GM12878 (cell line): ENCODE data around the gene MFAP1. TPM values are rescaled to one million over a fixed set of nuclear protein-coding genes. Genes with fewer than 3 reads are reported as not detected.
A peak's percentile ranks its signal among the peaks of the same experiment; 100 is the strongest.

ENCODE experiments used
- ATF7 ChIP-seq: fragments of 450-650 bp; IDR thresholded peaks from 2 replicates; pipeline ENCODE4 v1.6.1; 2016; ENCODE audit warnings: low read depth, mild to moderate bottlenecking
- BRCA1 ChIP-seq: IDR thresholded peaks from 2 replicates; pipeline ENCODE4 v1.6.1; 2011; ENCODE audit warnings: low read depth, low read length, improper control_type of control experiment
- EP300 ChIP-seq, 2 experiments: fragments of 150-350 bp in 1 of 2; IDR thresholded peaks; 2 replicates each; pipeline ENCODE4 v1.6.1; 2011 to 2012; ENCODE audit warnings: low read depth in 2 of 2, low read length in 2 of 2, borderline replicate concordance in 1 of 2, improper control_type of control experiment in 1 of 2, inconsistent platforms in 1 of 2; ENCODE audit not compliant: control insufficient read depth in 1 of 2
- GABPA ChIP-seq: IDR thresholded peaks from 2 replicates; pipeline ENCODE4 v1.6.1; 2014; ENCODE audit warnings: antibody characterized with exemption, low read depth, mild to moderate bottlenecking, inconsistent platforms
- HDAC2 ChIP-seq: fragments of 200-600 bp; sonication (generic); IDR thresholded peaks from 2 replicates; pipeline ENCODE4 v1.6.1; 2017
- MEF2B ChIP-seq: fragments of 450-650 bp; IDR thresholded peaks from 2 replicates; pipeline ENCODE4 v1.6.1; 2018; ENCODE audit warnings: mild to moderate bottlenecking, moderate library complexity; ENCODE audit not compliant: partially characterized antibody, poor library complexity, severe bottlenecking
- NBN ChIP-seq: fragments of 450-650 bp; IDR thresholded peaks from 2 replicates; pipeline ENCODE4 v1.6.1; 2016
- NR2C1 ChIP-seq: fragments of 450-650 bp; IDR thresholded peaks from 2 replicates; pipeline ENCODE4 v1.6.1; 2017; ENCODE audit warnings: antibody characterized with exemption, mild to moderate bottlenecking, moderate library complexity
- POLR2A ChIP-seq: IDR thresholded peaks from 2 replicates; pipeline ENCODE4 v1.6.1; 2011; ENCODE audit warnings: low read depth, mild to moderate bottlenecking, low read length
- SMAD5 ChIP-seq: IDR thresholded peaks from 2 replicates; pipeline ENCODE4 v1.6.1; 2016; ENCODE audit warnings: antibody characterized with exemption, low read depth
- SUZ12 ChIP-seq: fragments of 200-600 bp; sonication (generic); IDR thresholded peaks from one replicate; pipeline ENCODE4 v1.6.1; 2018; ENCODE audit warnings: antibody characterized with exemption, mild to moderate bottlenecking; ENCODE audit not compliant: unreplicated experiment
- TARDBP ChIP-seq: IDR thresholded peaks from 2 replicates; pipeline ENCODE4 v1.6.1; 2016; ENCODE audit warnings: borderline replicate concordance
- TBL1XR1 ChIP-seq: IDR thresholded peaks from 2 replicates; pipeline ENCODE4 v1.6.1; 2012; ENCODE audit warnings: low read depth, low read length, improper control_type of control experiment
- ZNF207 ChIP-seq: fragments of 450-650 bp; IDR thresholded peaks from 2 replicates; pipeline ENCODE4 v1.6.1; 2014; ENCODE audit warnings: antibody characterized with exemption, mild to moderate bottlenecking, borderline replicate concordance
- ZZZ3 ChIP-seq: IDR thresholded peaks from 2 replicates; pipeline ENCODE4 v1.6.1; 2011; ENCODE audit warnings: low read depth; ENCODE audit not compliant: control insufficient read depth, insufficient read length
- polyA plus RNA-seq, 11 experiments: library from polyadenylated mRNA; depleted of rRNA in 4 of 11; unstranded in 6 of 11; stranded (reverse) in 5 of 11; fragments of >200 nt; fragmentation: Nextera tagmentation in 4 of 11; fragmentation: Illumina TruSeq in 1 of 11; extraction: Ambion mirVana in 4 of 11; extraction: Trizol in 1 of 11; gene quantifications; 1 replicate in 1 of 11; 2 replicates in 10 of 11; pipeline versions ENCODE4 v1.2.1 to v1.2.3, GENCODE V29; 2011 to 2016; ENCODE audit warnings: inconsistent platforms in 2 of 11, missing spikeins in 2 of 11, low read depth in 1 of 11
- total RNA-seq, 4 experiments: library from RNA; depleted of rRNA in 3 of 4; stranded (reverse); fragments of >200 nt in 3 of 4; fragmentation: Illumina TruSeq in 1 of 4; extraction: Trizol in 1 of 4; gene quantifications; 2 replicates each; pipeline versions ENCODE4 v1.2.1 to v1.2.3, GENCODE V29; 2013 to 2021
- TF ChIP-seq, protein P1 (sequence below): IDR thresholded peaks from 2 replicates; pipeline ENCODE4 v1.6.1; 2012; ENCODE audit warnings: low read depth, low read length, improper control_type of control experiment
- TF ChIP-seq, protein P2 (sequence below): IDR thresholded peaks from 2 replicates; pipeline ENCODE4 v1.6.1; 2011; ENCODE audit warnings: low read depth, mild to moderate bottlenecking, low read length, moderate library complexity, borderline replicate concordance; ENCODE audit errors: extremely low read depth
- TF ChIP-seq, protein P3 (sequence below): IDR thresholded peaks from 2 replicates; pipeline ENCODE4 v1.6.1; 2011; ENCODE audit warnings: borderline replicate concordance, low read depth, mild to moderate bottlenecking, moderate library complexity, low read length; ENCODE audit not compliant: insufficient read depth, poor library complexity, severe bottlenecking
- TF ChIP-seq, protein P4 (sequence below): IDR thresholded peaks from 2 replicates; pipeline ENCODE4 v1.6.1; 2011; ENCODE audit warnings: low read depth, low read length, improper control_type of control experiment, borderline replicate concordance
- TF ChIP-seq, protein P5 (sequence below): fragments of 450-650 bp; IDR thresholded peaks from 2 replicates; pipeline ENCODE4 v1.6.1; 2017; ENCODE audit warnings: borderline replicate concordance
- TF ChIP-seq, protein P6 (sequence below): IDR thresholded peaks from 2 replicates; pipeline ENCODE4 v1.6.1; 2011; ENCODE audit warnings: mild to moderate bottlenecking, low read depth, low read length, moderate library complexity; ENCODE audit not compliant: insufficient replicate concordance

The MFAP1 gene
- total and polyA plus RNA-seq, 10 of the 15 experiments (the other 5 are each of a cell fraction or from before 2014, with no cell fraction given): 24.5 to 67.3 (median 47.4) TPM

DNA sequence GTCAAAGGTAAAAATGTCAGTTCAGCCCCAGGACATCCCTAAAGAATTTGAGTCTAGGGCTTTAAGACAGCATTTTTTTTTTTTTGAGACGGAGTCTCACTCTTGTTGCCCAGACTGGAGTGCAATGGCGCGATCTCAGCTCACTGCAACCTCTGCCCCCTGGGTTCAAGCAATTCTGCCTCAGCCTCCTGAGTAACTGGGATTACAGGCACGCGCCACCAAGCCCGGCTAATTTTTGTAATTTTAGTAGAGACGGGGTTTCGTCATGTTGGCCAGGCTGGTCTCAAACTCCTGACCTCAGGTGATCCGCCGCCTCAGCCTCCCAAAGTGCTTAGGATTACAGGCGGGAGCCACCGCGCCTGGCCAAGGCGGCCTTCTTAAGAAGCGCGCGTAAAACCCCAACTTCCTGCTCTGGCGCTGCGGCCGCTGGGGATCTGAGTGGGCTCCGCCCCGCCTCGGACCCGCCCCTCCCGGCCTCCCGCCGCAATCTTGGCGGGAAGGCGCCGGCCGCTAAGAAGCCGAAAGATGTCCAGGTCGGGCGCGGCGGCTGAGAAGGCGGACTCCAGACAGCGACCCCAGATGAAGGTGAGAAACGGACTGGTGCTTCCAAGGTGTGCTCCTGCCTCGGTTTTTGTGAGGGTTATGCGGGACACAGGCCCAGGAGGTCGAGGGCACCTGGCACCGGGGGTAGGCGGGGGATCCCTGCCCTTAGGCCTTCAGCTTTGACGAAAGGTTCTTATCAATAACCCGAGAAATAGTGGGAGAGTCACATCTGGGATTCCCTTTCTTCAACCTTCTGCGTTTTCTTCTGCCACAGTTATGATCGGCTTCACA lies 2.2 kb upstream of the MFAP1 start, which contains the start of gene WDR76 (continued):
- TF ChIP-seq MEF2B: no peak
- TF ChIP-seq TBL1XR1: no peak
- TF ChIP-seq, protein P1, sequence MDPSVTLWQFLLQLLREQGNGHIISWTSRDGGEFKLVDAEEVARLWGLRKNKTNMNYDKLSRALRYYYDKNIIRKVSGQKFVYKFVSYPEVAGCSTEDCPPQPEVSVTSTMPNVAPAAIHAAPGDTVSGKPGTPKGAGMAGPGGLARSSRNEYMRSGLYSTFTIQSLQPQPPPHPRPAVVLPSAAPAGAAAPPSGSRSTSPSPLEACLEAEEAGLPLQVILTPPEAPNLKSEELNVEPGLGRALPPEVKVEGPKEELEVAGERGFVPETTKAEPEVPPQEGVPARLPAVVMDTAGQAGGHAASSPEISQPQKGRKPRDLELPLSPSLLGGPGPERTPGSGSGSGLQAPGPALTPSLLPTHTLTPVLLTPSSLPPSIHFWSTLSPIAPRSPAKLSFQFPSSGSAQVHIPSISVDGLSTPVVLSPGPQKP: no peak
- TF ChIP-seq, protein P2, sequence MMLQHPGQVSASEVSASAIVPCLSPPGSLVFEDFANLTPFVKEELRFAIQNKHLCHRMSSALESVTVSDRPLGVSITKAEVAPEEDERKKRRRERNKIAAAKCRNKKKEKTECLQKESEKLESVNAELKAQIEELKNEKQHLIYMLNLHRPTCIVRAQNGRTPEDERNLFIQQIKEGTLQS: no peak
- no peak for TF ChIP-seq ZNF207
- TF ChIP-seq ZZZ3: no peak
- TF ChIP-seq NR2C1: no peak
- TF ChIP-seq HDAC2: no peak
- TF ChIP-seq, protein P3, sequence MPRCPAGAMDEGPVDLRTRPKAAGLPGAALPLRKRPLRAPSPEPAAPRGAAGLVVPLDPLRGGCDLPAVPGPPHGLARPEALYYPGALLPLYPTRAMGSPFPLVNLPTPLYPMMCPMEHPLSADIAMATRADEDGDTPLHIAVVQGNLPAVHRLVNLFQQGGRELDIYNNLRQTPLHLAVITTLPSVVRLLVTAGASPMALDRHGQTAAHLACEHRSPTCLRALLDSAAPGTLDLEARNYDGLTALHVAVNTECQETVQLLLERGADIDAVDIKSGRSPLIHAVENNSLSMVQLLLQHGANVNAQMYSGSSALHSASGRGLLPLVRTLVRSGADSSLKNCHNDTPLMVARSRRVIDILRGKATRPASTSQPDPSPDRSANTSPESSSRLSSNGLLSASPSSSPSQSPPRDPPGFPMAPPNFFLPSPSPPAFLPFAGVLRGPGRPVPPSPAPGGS: no peak
- TF ChIP-seq GABPA: no peak
- TF ChIP-seq ATF7: no peak
- no peak for TF ChIP-seq EP300 (IDR thresholded peaks at IDR 0.05; ENCODE audit: borderline replicate concordance in 1 of 2, control insufficient read depth in 1 of 2, low read depth in 2 of 2, low read length in 2 of 2)
- TF ChIP-seq, protein P4, sequence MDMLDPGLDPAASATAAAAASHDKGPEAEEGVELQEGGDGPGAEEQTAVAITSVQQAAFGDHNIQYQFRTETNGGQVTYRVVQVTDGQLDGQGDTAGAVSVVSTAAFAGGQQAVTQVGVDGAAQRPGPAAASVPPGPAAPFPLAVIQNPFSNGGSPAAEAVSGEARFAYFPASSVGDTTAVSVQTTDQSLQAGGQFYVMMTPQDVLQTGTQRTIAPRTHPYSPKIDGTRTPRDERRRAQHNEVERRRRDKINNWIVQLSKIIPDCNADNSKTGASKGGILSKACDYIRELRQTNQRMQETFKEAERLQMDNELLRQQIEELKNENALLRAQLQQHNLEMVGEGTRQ: no peak
- TF ChIP-seq, protein P5, sequence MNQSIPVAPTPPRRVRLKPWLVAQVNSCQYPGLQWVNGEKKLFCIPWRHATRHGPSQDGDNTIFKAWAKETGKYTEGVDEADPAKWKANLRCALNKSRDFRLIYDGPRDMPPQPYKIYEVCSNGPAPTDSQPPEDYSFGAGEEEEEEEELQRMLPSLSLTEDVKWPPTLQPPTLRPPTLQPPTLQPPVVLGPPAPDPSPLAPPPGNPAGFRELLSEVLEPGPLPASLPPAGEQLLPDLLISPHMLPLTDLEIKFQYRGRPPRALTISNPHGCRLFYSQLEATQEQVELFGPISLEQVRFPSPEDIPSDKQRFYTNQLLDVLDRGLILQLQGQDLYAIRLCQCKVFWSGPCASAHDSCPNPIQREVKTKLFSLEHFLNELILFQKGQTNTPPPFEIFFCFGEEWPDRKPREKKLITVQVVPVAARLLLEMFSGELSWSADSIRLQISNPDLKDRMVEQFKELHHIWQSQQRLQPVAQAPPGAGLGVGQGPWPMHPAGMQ: no peak
- TF ChIP-seq SMAD5: peak; percentile 53; the same call in 1 of the 2 replicates
- TF ChIP-seq, protein P6, sequence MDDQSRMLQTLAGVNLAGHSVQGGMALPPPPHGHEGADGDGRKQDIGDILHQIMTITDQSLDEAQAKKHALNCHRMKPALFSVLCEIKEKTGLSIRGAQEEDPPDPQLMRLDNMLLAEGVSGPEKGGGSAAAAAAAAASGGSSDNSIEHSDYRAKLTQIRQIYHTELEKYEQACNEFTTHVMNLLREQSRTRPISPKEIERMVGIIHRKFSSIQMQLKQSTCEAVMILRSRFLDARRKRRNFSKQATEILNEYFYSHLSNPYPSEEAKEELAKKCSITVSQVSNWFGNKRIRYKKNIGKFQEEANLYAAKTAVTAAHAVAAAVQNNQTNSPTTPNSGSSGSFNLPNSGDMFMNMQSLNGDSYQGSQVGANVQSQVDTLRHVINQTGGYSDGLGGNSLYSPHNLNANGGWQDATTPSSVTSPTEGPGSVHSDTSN: no peak
- TF ChIP-seq POLR2A: peak; percentile 73
- TF ChIP-seq BRCA1: no peak
- TF ChIP-seq TARDBP: no peak
- TF ChIP-seq NBN: peak; percentile 74
- TF ChIP-seq SUZ12: no peak
